Liver (tissue), 9 donors: Measurements from ENCODE around the gene SHANK2. TPM values are rescaled to one million over a fixed set of nuclear protein-coding genes. Genes with fewer than 3 reads are reported as not detected.

Source experiments
- DNase-seq: peaks from one replicate; pipeline ENCODE4 v3.0.0-alpha.2; 2017; ENCODE audit warnings: low spot score
- H3K27ac ChIP-seq, 2 donors: one replicate each; pipeline ENCODE4 v1.7.0; 2013; ENCODE audit warnings: inconsistent platforms in 2 of 2, low read length in 2 of 2, control low read depth in 1 of 2, low read depth in 1 of 2, mild to moderate bottlenecking in 1 of 2
- H3K27me3 ChIP-seq, 4 donors: one replicate each; pipeline versions ENCODE4 v1.6.1 to v1.7.0; 2013; ENCODE audit warnings: low read length in 3 of 4, inconsistent platforms in 1 of 4, mild to moderate bottlenecking in 1 of 4, moderate library complexity in 1 of 4; ENCODE audit not compliant: control insufficient read depth in 4 of 4, insufficient read depth in 4 of 4
- H3K36me3 ChIP-seq, 4 donors: one replicate each; pipeline versions ENCODE4 v1.6.1 to v1.7.0; 2013; ENCODE audit warnings: low read length in 3 of 4, mild to moderate bottlenecking in 3 of 4, low read depth in 1 of 4, moderate library complexity in 1 of 4; ENCODE audit not compliant: control insufficient read depth in 4 of 4, insufficient read depth in 3 of 4
- H3K4me1 ChIP-seq, 4 donors: one replicate each; pipeline versions ENCODE4 v1.6.1 to v1.7.0; 2013; ENCODE audit warnings: low read length in 3 of 4, mild to moderate bottlenecking in 3 of 4, moderate library complexity in 1 of 4; ENCODE audit not compliant: control insufficient read depth in 4 of 4, insufficient read depth in 4 of 4
- H3K4me3 ChIP-seq, 3 donors: one replicate each; pipeline versions ENCODE4 v1.6.1 to v1.7.0; 2013; ENCODE audit warnings: low read length in 3 of 3, control low read depth in 1 of 3, low read depth in 1 of 3, mild to moderate bottlenecking in 1 of 3
- H3K9ac ChIP-seq, 2 donors: one replicate each; pipeline ENCODE4 v1.7.0; 2013; ENCODE audit warnings: low read length in 2 of 2, mild to moderate bottlenecking in 2 of 2, moderate library complexity in 2 of 2, control low read depth in 1 of 2, low read depth in 1 of 2
- H3K9me3 ChIP-seq, 4 donors: one replicate each; pipeline versions ENCODE4 v1.6.1 to v1.7.0; 2013; ENCODE audit warnings: low read length in 3 of 4; ENCODE audit not compliant: control insufficient read depth in 4 of 4
- ATF3 ChIP-seq: IDR thresholded peaks from 2 replicates; pipeline ENCODE4 v1.6.1; 2016; ENCODE audit warnings: antibody characterized with exemption
- EGR1 ChIP-seq, 2 donors: IDR thresholded peaks; 2 replicates each; pipeline ENCODE4 v1.6.1; 2016 to 2018; ENCODE audit warnings: antibody characterized with exemption in 2 of 2, low read depth in 2 of 2
- FOXA1 ChIP-seq: IDR thresholded peaks from 2 replicates; pipeline ENCODE4 v1.6.1; 2016; ENCODE audit warnings: antibody characterized with exemption
- FOXA2 ChIP-seq: IDR thresholded peaks from 2 replicates; pipeline ENCODE4 v1.6.1; 2016; ENCODE audit warnings: antibody characterized with exemption
- GABPA ChIP-seq, 2 donors: IDR thresholded peaks in 1 of 2; conservative IDR thresholded peaks in 1 of 2; 2 replicates each; pipeline ENCODE4 v1.6.1; 2016; ENCODE audit warnings: antibody characterized with exemption in 2 of 2, mild to moderate bottlenecking in 1 of 2, moderate library complexity in 1 of 2
- HNF4A ChIP-seq, 2 donors: conservative IDR thresholded peaks; 2 replicates each; pipeline ENCODE4 v1.6.1; 2016; ENCODE audit warnings: antibody characterized with exemption in 2 of 2, mild to moderate bottlenecking in 2 of 2
- HNF4G ChIP-seq: IDR thresholded peaks from 2 replicates; pipeline ENCODE4 v1.6.1; 2016; ENCODE audit warnings: antibody characterized with exemption
- NR2F2 ChIP-seq: IDR thresholded peaks from 2 replicates; pipeline ENCODE4 v1.6.1; 2016; ENCODE audit warnings: antibody characterized with exemption
- RAD21 ChIP-seq, 2 donors: IDR thresholded peaks; 2 replicates each; pipeline ENCODE4 v1.6.1; 2016; ENCODE audit warnings: antibody characterized with exemption in 2 of 2, mild to moderate bottlenecking in 2 of 2
- RXRA ChIP-seq, 2 donors: IDR thresholded peaks; 2 replicates each; pipeline ENCODE4 v1.6.1; 2017 to 2018; ENCODE audit warnings: antibody characterized with exemption in 2 of 2, mild to moderate bottlenecking in 1 of 2
- YY1 ChIP-seq: IDR thresholded peaks from 2 replicates; pipeline ENCODE4 v1.6.1; 2016; ENCODE audit warnings: antibody characterized with exemption, mild to moderate bottlenecking
- WGBS: extraction: QIAGEN DNeasy Blood & Tissue Kit; methylation state at CpG from one replicate; pipeline ENCODE4 v1.1.7; 2013; 5-methylcytosine and 5-hydroxymethylcytosine counted together
- polyA plus RNA-seq, 2 donors: library from polyadenylated mRNA; stranded (reverse) in 1 of 2; unstranded in 1 of 2; fragments of 200-250 nt in 1 of 2; fragments of >200 nt in 1 of 2; fragmentation: Nextera tagmentation in 1 of 2; extraction: Ambion mirVana in 1 of 2; gene quantifications; one replicate each; pipeline versions ENCODE4 v1.2.1 to v1.2.3, GENCODE V29; 2013 to 2015
- total RNA-seq, 2 donors: library from RNA; depleted of rRNA; stranded (reverse); fragments of >200 nt; gene quantifications; one replicate each; pipeline ENCODE4 v1.2.3, GENCODE V29; 2014
- TF ChIP-seq, protein P1 (sequence below): fragments of 150-350 bp; IDR thresholded peaks from 2 replicates; pipeline ENCODE4 v1.5.1; 2017; ENCODE audit warnings: improper control_type of control experiment, low read depth, low read length; ENCODE audit not compliant: missing input control
- TF ChIP-seq, protein P2 (sequence below): IDR thresholded peaks from 2 replicates; pipeline ENCODE4 v1.6.1; 2016; ENCODE audit warnings: antibody characterized with exemption, mild to moderate bottlenecking
- donor health status: healthy.
- donor health status: healthy.
- donor health status: healthy.
- donor health status: healthy.
- donor health status: healthy.

SHANK2 gene
- total and polyA plus RNA-seq, 4 donors = 5.4 to 36.4 (median 12.4) TPM

DNA sequence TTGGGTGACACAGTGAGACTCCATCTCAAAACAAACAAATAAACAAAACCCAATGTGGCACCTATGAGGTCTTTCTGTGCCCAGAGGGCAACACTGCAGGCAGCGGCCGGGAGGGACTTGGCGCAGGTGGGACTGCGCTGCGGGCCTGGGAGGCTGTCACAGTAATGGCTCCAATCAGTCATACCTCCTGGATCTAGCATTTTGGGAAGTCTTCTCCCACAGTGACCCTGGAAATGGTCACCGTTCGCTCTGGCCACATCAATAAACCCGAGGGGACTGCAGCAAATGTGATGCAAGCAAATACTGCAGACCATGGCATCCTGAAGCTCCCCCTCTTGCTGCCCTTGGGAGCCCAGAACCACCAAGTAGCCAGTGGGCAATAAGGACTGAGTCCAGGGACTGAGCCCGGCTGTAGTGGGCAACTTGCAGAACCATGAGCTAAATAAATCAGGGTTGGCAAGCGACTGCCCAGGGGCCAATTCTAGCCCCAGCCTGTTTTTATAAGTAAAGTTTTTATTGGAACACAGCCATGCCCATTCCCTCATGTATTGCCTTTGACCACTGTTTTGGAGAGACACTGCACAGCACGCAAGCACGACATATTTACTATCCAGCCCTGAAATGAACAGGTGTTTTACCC lies 15.4 kb downstream of the SHANK2 start:
- WGBS = 90% methylated on average over 12 of the region's 12 CpGs
- no peaks in the 10 kb centered on the region for H3K27me3 ChIP-seq
- DNase-seq = no peak

GRCh38 chr11:71235719-71236118 lies 16.7 kb downstream of the SHANK2 start:
- H3K27me3 ChIP-seq = no peaks in the 10 kb centered on the region
- no peak overlapping the region for H3K9ac ChIP-seq
- no peak for DNase-seq
- H3K4me1 ChIP-seq = peaks cover 0 to 8% (median 3%) of the 10 kb centered on the region in 4 donors
- H3K9me3 ChIP-seq = no peaks in the 10 kb centered on the region
- peaks cover 0 to 12% (median 3%) of the 10 kb centered on the region in 4 donors for H3K36me3 ChIP-seq
- 88% methylated on average over 8 of the region's 8 CpGs for WGBS
- no peak overlapping the region for H3K4me3 ChIP-seq
- no peak overlapping the region for H3K27ac ChIP-seq
- TF ChIP-seq, protein P1, sequence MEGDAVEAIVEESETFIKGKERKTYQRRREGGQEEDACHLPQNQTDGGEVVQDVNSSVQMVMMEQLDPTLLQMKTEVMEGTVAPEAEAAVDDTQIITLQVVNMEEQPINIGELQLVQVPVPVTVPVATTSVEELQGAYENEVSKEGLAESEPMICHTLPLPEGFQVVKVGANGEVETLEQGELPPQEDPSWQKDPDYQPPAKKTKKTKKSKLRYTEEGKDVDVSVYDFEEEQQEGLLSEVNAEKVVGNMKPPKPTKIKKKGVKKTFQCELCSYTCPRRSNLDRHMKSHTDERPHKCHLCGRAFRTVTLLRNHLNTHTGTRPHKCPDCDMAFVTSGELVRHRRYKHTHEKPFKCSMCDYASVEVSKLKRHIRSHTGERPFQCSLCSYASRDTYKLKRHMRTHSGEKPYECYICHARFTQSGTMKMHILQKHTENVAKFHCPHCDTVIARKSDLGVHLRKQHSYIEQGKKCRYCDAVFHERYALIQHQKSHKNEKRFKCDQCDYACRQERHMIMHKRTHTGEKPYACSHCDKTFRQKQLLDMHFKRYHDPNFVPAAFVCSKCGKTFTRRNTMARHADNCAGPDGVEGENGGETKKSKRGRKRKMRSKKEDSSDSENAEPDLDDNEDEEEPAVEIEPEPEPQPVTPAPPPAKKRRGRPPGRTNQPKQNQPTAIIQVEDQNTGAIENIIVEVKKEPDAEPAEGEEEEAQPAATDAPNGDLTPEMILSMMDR = no peak
- TF ChIP-seq FOXA2 (no peak), RAD21 (IDR thresholded peaks at IDR 0.05) (no peak), HNF4G (no peak), EGR1 (IDR thresholded peaks at IDR 0.05; ENCODE audit: low read depth in 2 of 2) (no peak), RXRA (IDR thresholded peaks at IDR 0.05) (no peak), GABPA (IDR thresholded peaks at IDR 0.05 in 1 of 2, conservative IDR thresholded peaks at IDR 0.05 in 1 of 2) (no peak), NR2F2 (no peak)
- TF ChIP-seq, protein P2, sequence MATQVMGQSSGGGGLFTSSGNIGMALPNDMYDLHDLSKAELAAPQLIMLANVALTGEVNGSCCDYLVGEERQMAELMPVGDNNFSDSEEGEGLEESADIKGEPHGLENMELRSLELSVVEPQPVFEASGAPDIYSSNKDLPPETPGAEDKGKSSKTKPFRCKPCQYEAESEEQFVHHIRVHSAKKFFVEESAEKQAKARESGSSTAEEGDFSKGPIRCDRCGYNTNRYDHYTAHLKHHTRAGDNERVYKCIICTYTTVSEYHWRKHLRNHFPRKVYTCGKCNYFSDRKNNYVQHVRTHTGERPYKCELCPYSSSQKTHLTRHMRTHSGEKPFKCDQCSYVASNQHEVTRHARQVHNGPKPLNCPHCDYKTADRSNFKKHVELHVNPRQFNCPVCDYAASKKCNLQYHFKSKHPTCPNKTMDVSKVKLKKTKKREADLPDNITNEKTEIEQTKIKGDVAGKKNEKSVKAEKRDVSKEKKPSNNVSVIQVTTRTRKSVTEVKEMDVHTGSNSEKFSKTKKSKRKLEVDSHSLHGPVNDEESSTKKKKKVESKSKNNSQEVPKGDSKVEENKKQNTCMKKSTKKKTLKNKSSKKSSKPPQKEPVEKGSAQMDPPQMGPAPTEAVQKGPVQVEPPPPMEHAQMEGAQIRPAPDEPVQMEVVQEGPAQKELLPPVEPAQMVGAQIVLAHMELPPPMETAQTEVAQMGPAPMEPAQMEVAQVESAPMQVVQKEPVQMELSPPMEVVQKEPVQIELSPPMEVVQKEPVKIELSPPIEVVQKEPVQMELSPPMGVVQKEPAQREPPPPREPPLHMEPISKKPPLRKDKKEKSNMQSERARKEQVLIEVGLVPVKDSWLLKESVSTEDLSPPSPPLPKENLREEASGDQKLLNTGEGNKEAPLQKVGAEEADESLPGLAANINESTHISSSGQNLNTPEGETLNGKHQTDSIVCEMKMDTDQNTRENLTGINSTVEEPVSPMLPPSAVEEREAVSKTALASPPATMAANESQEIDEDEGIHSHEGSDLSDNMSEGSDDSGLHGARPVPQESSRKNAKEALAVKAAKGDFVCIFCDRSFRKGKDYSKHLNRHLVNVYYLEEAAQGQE = no peak

More for the DNA sequence above, 15.4 kb downstream of the SHANK2 start:
- Histone ChIP-seq H3K4me3 (no peak overlapping the region), H3K36me3 (peaks cover 0 to 12% (median 3%) of the 10 kb centered on the region in 4 donors), H3K27ac (no peak overlapping the region), H3K4me1 (peaks cover 7 to 17% (median 9%) of the 10 kb centered on the region in 4 donors), H3K9ac (no peak overlapping the region), H3K9me3 (no peaks in the 10 kb centered on the region)
- TF ChIP-seq, protein P2 = no peak
- TF ChIP-seq HNF4A (conservative IDR thresholded peaks at IDR 0.05) (no peak), YY1 (no peak), GABPA (IDR thresholded peaks at IDR 0.05 in 1 of 2, conservative IDR thresholded peaks at IDR 0.05 in 1 of 2) (no peak), RAD21 (IDR thresholded peaks at IDR 0.05) (no peak), RXRA (IDR thresholded peaks at IDR 0.05) (no peak), ATF3 (no peak), FOXA2 (no peak), FOXA1 (no peak)
- TF ChIP-seq, protein P1 = no peak
